Measurements from ENCODE around the gene AKT3. TPM values are rescaled to one million over a fixed set of nuclear protein-coding genes. Genes with fewer than 3 reads are reported as not detected.

Gene AKT3
- total and polyA plus RNA-seq, 2 experiments from 2014 or later: 4.5 to 18.5 TPM

DNA sequence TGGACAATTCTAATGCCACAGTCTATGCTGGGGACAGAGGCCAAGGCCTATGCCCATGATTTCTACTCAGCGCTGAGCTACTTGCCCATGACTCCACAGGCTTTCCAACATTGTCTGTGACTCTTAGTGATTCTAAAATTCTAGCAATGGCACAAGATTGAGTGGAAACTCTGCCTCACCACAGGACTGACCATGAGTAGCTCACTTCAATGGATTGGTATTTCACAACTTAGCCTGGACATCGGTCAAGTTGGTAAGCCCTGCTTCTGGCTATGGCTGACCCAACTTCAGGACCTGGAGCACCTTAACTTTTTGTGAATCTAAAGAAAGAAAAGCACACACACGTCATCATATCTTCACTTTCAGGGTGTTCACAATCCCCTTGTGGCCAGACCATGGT lies 339.1 kb downstream of the AKT3 start (continued):
- TF ChIP-seq STAT1 (IDR thresholded peaks at IDR 0.05; ENCODE audit: unreplicated experiment): no peak

DNA sequence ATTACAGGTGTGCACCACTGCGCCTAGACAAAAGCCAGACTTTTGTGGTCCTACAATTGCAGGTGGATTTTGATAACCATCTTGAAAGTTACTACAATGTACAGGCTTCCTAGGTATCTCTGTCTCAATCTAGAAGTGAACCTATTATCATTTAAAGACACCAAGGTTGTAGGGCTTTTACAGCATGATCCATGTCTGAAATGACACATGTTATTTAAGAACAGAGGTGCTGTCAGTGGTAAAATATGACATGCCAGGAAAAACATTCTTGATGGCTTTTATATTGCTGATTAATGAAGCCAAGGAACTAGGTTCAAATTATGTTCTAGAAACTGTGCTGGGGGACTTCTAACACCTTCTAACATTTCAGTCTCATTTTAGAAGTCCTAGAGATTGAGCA lies 341.1 kb downstream of the AKT3 start:
- Histone ChIP-seq H4K20me1 (replicated peaks; ENCODE audit: insufficient read depth) (no peaks in the 10 kb centered on the region), H3K27me3 (ENCODE audit: insufficient read depth) (no peaks in the 10 kb centered on the region), H3K4me2 (no peak overlapping the region), H3K4me1 (ENCODE audit: insufficient read depth) (peaks cover 21% of the 10 kb centered on the region), H3K79me2 (replicated peaks; ENCODE audit: insufficient read depth) (no peaks in the 10 kb centered on the region), H2AFZ (no peak overlapping the region), H3K9me2 (ENCODE audit: insufficient read depth) (no peaks in the 10 kb centered on the region), H3K4me3 (no peak overlapping the region), H3K27ac (ENCODE audit: low read depth) (no peak overlapping the region), H3F3A (replicated peaks; ENCODE audit: low read depth) (no peaks in the 10 kb centered on the region), H3K36me3 (ENCODE audit: insufficient read depth) (no peaks in the 10 kb centered on the region)
- DNase-seq (ENCODE audit: low spot score) (no peak), ATAC-seq (no peak)
- H3K36me3 Mint-ChIP-seq (ENCODE audit: low read depth): peaks cover 9% of the 10 kb centered on the region; the same call in 2 of the 3 replicates
- H3K27me3 Mint-ChIP-seq (ENCODE audit: insufficient read depth, low read depth, poor library complexity): peaks cover 6% of the 10 kb centered on the region
- TF ChIP-seq CREB1 (CRISPR knock-in tag; IDR thresholded peaks at IDR 0.05; ENCODE audit: low read depth): no peak
- TF ChIP-seq JUNB (IDR thresholded peaks at IDR 0.05; ENCODE audit: unreplicated experiment): no peak
- no peak for TF ChIP-seq STAT1 (IDR thresholded peaks at IDR 0.05; ENCODE audit: unreplicated experiment)
- TF ChIP-seq, protein P1, sequence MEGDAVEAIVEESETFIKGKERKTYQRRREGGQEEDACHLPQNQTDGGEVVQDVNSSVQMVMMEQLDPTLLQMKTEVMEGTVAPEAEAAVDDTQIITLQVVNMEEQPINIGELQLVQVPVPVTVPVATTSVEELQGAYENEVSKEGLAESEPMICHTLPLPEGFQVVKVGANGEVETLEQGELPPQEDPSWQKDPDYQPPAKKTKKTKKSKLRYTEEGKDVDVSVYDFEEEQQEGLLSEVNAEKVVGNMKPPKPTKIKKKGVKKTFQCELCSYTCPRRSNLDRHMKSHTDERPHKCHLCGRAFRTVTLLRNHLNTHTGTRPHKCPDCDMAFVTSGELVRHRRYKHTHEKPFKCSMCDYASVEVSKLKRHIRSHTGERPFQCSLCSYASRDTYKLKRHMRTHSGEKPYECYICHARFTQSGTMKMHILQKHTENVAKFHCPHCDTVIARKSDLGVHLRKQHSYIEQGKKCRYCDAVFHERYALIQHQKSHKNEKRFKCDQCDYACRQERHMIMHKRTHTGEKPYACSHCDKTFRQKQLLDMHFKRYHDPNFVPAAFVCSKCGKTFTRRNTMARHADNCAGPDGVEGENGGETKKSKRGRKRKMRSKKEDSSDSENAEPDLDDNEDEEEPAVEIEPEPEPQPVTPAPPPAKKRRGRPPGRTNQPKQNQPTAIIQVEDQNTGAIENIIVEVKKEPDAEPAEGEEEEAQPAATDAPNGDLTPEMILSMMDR (conservative IDR thresholded peaks at IDR 0.05; ENCODE audit: low read depth in 2 of 2): no peak
- no peak for TF ChIP-seq ZNF331 (CRISPR knock-in tag; IDR thresholded peaks at IDR 0.05; ENCODE audit: low read depth)
- TF ChIP-seq POLR2AphosphoS5 (IDR thresholded peaks at IDR 0.05; ENCODE audit: low read depth): no peak
- no peak for TF ChIP-seq EZH2 (IDR thresholded peaks at IDR 0.05; ENCODE audit: low read depth, unreplicated experiment)
- TF ChIP-seq EZH2phosphoT487 (IDR thresholded peaks at IDR 0.05; ENCODE audit: unreplicated experiment): no peak
- TF ChIP-seq, protein P2, sequence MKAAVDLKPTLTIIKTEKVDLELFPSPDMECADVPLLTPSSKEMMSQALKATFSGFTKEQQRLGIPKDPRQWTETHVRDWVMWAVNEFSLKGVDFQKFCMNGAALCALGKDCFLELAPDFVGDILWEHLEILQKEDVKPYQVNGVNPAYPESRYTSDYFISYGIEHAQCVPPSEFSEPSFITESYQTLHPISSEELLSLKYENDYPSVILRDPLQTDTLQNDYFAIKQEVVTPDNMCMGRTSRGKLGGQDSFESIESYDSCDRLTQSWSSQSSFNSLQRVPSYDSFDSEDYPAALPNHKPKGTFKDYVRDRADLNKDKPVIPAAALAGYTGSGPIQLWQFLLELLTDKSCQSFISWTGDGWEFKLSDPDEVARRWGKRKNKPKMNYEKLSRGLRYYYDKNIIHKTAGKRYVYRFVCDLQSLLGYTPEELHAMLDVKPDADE (IDR thresholded peaks at IDR 0.05): no peak
- TF ChIP-seq, protein P3, sequence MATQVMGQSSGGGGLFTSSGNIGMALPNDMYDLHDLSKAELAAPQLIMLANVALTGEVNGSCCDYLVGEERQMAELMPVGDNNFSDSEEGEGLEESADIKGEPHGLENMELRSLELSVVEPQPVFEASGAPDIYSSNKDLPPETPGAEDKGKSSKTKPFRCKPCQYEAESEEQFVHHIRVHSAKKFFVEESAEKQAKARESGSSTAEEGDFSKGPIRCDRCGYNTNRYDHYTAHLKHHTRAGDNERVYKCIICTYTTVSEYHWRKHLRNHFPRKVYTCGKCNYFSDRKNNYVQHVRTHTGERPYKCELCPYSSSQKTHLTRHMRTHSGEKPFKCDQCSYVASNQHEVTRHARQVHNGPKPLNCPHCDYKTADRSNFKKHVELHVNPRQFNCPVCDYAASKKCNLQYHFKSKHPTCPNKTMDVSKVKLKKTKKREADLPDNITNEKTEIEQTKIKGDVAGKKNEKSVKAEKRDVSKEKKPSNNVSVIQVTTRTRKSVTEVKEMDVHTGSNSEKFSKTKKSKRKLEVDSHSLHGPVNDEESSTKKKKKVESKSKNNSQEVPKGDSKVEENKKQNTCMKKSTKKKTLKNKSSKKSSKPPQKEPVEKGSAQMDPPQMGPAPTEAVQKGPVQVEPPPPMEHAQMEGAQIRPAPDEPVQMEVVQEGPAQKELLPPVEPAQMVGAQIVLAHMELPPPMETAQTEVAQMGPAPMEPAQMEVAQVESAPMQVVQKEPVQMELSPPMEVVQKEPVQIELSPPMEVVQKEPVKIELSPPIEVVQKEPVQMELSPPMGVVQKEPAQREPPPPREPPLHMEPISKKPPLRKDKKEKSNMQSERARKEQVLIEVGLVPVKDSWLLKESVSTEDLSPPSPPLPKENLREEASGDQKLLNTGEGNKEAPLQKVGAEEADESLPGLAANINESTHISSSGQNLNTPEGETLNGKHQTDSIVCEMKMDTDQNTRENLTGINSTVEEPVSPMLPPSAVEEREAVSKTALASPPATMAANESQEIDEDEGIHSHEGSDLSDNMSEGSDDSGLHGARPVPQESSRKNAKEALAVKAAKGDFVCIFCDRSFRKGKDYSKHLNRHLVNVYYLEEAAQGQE (IDR thresholded peaks at IDR 0.05; ENCODE audit: unreplicated experiment): no peak
- no peak for TF ChIP-seq NANOG (IDR thresholded peaks at IDR 0.05; ENCODE audit: borderline replicate concordance)
- TF ChIP-seq, protein P4, sequence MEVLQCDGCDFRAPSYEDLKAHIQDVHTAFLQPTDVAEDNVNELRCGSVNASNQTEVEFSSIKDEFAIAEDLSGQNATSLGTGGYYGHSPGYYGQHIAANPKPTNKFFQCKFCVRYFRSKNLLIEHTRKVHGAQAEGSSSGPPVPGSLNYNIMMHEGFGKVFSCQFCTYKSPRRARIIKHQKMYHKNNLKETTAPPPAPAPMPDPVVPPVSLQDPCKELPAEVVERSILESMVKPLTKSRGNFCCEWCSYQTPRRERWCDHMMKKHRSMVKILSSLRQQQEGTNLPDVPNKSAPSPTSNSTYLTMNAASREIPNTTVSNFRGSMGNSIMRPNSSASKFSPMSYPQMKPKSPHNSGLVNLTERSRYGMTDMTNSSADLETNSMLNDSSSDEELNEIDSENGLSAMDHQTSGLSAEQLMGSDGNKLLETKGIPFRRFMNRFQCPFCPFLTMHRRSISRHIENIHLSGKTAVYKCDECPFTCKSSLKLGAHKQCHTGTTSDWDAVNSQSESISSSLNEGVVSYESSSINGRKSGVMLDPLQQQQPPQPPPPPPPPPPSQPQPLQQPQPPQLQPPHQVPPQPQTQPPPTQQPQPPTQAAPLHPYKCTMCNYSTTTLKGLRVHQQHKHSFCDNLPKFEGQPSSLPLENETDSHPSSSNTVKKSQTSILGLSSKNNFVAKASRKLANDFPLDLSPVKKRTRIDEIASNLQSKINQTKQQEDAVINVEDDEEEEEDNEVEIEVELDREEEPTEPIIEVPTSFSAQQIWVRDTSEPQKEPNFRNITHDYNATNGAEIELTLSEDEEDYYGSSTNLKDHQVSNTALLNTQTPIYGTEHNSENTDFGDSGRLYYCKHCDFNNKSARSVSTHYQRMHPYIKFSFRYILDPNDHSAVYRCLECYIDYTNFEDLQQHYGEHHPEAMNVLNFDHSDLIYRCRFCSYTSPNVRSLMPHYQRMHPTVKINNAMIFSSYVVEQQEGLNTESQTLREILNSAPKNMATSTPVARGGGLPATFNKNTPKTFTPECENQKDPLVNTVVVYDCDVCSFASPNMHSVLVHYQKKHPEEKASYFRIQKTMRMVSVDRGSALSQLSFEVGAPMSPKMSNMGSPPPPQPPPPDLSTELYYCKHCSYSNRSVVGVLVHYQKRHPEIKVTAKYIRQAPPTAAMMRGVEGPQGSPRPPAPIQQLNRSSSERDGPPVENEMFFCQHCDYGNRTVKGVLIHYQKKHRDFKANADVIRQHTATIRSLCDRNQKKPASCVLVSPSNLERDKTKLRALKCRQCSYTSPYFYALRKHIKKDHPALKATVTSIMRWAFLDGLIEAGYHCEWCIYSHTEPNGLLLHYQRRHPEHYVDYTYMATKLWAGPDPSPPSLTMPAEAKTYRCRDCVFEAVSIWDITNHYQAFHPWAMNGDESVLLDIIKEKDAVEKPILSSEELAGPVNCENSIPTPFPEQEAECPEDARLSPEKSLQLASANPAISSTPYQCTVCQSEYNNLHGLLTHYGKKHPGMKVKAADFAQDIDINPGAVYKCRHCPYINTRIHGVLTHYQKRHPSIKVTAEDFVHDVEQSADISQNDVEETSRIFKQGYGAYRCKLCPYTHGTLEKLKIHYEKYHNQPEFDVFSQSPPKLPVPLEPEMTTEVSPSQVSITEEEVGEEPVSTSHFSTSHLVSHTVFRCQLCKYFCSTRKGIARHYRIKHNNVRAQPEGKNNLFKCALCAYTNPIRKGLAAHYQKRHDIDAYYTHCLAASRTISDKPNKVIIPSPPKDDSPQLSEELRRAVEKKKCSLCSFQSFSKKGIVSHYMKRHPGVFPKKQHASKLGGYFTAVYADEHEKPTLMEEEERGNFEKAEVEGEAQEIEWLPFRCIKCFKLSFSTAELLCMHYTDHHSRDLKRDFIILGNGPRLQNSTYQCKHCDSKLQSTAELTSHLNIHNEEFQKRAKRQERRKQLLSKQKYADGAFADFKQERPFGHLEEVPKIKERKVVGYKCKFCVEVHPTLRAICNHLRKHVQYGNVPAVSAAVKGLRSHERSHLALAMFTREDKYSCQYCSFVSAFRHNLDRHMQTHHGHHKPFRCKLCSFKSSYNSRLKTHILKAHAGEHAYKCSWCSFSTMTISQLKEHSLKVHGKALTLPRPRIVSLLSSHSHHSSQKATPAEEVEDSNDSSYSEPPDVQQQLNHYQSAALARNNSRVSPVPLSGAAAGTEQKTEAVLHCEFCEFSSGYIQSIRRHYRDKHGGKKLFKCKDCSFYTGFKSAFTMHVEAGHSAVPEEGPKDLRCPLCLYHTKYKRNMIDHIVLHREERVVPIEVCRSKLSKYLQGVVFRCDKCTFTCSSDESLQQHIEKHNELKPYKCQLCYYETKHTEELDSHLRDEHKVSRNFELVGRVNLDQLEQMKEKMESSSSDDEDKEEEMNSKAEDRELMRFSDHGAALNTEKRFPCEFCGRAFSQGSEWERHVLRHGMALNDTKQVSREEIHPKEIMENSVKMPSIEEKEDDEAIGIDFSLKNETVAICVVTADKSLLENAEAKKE (CRISPR knock-in tag; IDR thresholded peaks at IDR 0.05): no peak
- TF ChIP-seq ZNF114 (CRISPR knock-in tag; IDR thresholded peaks at IDR 0.05): no peak
- no peak overlapping the region for H3K27ac Mint-ChIP-seq
- H3K4me3 Mint-ChIP-seq: no peak overlapping the region
- peaks cover 37% of the 10 kb centered on the region for H3K4me1 Mint-ChIP-seq
- no peaks in the 10 kb centered on the region for H3K9me3 Mint-ChIP-seq

Measured in GM23338 (cell line).